HCT116 (cell line): ENCODE results near the gene RIMOC1. TPM values are rescaled to one million over a fixed set of nuclear protein-coding genes. Genes with fewer than 3 reads are reported as not detected.
A peak's percentile ranks its signal among the peaks of the same experiment; 100 is the strongest.

ENCODE experiments used
- ATAC-seq: fragments of 200-7000 bp; cut with Tn5 transposase; 2 replicates; pipeline ENCODE4 v1.9.1; 2020; ENCODE audit warnings: mild to moderate bottlenecking, moderate library complexity
- Bru-seq: library from RNA; stranded (reverse); fragments of 400-500 nt; gene quantifications from one replicate; lab custom pipeline; 2021; lab: Mats Ljungman, UMichigan
- BruChase-seq, 2 experiments: library from RNA; stranded (reverse); fragments of 400-500 nt; gene quantifications; one replicate each; lab custom pipeline; 2021; lab: Mats Ljungman, UMichigan
- BruUV-seq: library from RNA; stranded (reverse); fragments of 400-500 nt; replicated peaks from 2 replicates; lab custom pipeline; 2021; lab: Mats Ljungman, UMichigan
- CTCF ChIA-PET: fragments of 300-600 bp; sonication (Branson Sonifier 250); formaldehyde crosslinking; loops from one replicate; lab custom pipeline; 2021; ENCODE audit warnings: antibody characterized with exemption; lab: Charles Lee
- POLR2A ChIA-PET: fragments of 300-600, 350-600 bp; sonication (Branson Sonifier 250); formaldehyde crosslinking; loops from one replicate; lab custom pipeline; 2021; ENCODE audit warnings: antibody characterized with exemption; lab: Charles Lee
- RAD21 ChIA-PET, 2 experiments: fragments of 300-600 bp; sonication (Branson Sonifier 250); formaldehyde crosslinking; loops; one replicate each; lab custom pipeline; 2023; ENCODE audit warnings: low total read pairs in 2 of 2; ENCODE audit not compliant: uncharacterized antibody in 2 of 2, unreplicated experiment in 2 of 2, low non-redundant PET in 1 of 2; lab: Charles Lee
- DNase-seq: peaks from one replicate; pipeline ENCODE4 v3.0.0-alpha.2; 2010; ENCODE audit warnings: low read depth, low spot score
- H2AFZ ChIP-seq: fragments of 200-600 bp; shearing (Covaris generic), sonication (generic); 2 replicates; pipeline ENCODE4 v1.6.1; 2017; ENCODE audit warnings: low read depth, mixed run types, mixed read lengths, antibody characterized with exemption, low read length; ENCODE audit not compliant: poor library complexity, severe bottlenecking
- H3K27ac ChIP-seq: 2 replicates; pipeline ENCODE4 v1.5.1; 2012; ENCODE audit warnings: low read depth, low read length
- H3K27me3 ChIP-seq: fragments of 200-600 bp; sonication (generic); 2 replicates; pipeline ENCODE4 v1.6.1; 2016; ENCODE audit warnings: mixed run types, low read length, mixed read lengths; ENCODE audit not compliant: insufficient read depth
- H3K36me3 ChIP-seq, 2 experiments: fragments of 200-500 bp in 1 of 2; fragments of 200-600 bp in 1 of 2; sonication (Bioruptor generic) in 1 of 2; sonication (generic) in 1 of 2; 2 replicates each; pipeline versions ENCODE4 v1.5.1 to v1.6.1; 2014 to 2016; ENCODE audit warnings: low read length in 2 of 2, inconsistent platforms in 1 of 2, mixed read lengths in 1 of 2, mixed run types in 1 of 2; ENCODE audit not compliant: insufficient read depth in 2 of 2, control insufficient read depth in 1 of 2
- H3K4me1 ChIP-seq, 2 experiments: fragments of 200-600 bp in 1 of 2; sonication (generic) in 1 of 2; 2 replicates each; pipeline versions ENCODE4 v1.5.1 to v1.6.1; 2012 to 2017; ENCODE audit warnings: low read length in 2 of 2, inconsistent platforms in 1 of 2, mild to moderate bottlenecking in 1 of 2, mixed read lengths in 1 of 2, mixed run types in 1 of 2, moderate library complexity in 1 of 2; ENCODE audit not compliant: insufficient read depth in 2 of 2, control insufficient read depth in 1 of 2
- H3K4me2 ChIP-seq: fragments of 200-600 bp; sonication (generic); 2 replicates; pipeline ENCODE4 v1.6.1; 2017; ENCODE audit warnings: mixed run types, low read length, mixed read lengths
- H3K4me3 ChIP-seq, 2 experiments: fragments of 200-600 bp in 1 of 2; sonication (generic) in 1 of 2; replicated peaks in 1 of 2; 2 replicates each; pipeline ENCODE4 v1.5.1; 2011 to 2016; ENCODE audit warnings: low read length in 2 of 2, control low read depth in 1 of 2, low read depth in 1 of 2, mild to moderate bottlenecking in 1 of 2, mixed read lengths in 1 of 2, mixed run types in 1 of 2
- H3K79me2 ChIP-seq: fragments of 200-600 bp; sonication (generic); 2 replicates; pipeline ENCODE4 v1.6.1; 2017; ENCODE audit warnings: mild to moderate bottlenecking, mixed run types, low read length, moderate library complexity, mixed read lengths; ENCODE audit not compliant: insufficient read depth
- H3K9ac ChIP-seq: fragments of 200-600 bp; sonication (generic); 2 replicates; pipeline ENCODE4 v1.6.1; 2016; ENCODE audit warnings: low read length, mixed read lengths
- H3K9me2 ChIP-seq: fragments of 200-600 bp; sonication (generic), shearing (Covaris generic); 2 replicates; pipeline ENCODE4 v1.6.1; 2017; ENCODE audit warnings: mixed run types, mild to moderate bottlenecking, moderate library complexity; ENCODE audit not compliant: insufficient read depth
- H3K9me3 ChIP-seq, 2 experiments: fragments of 200-500 bp in 1 of 2; fragments of 200-600 bp in 1 of 2; sonication (Bioruptor generic) in 1 of 2; sonication (generic) in 1 of 2; 2 replicates each; pipeline ENCODE4 v1.6.1; 2014 to 2017; ENCODE audit warnings: low read length in 2 of 2, mixed read lengths in 2 of 2, inconsistent platforms in 1 of 2, low read depth in 1 of 2, mild to moderate bottlenecking in 1 of 2, mixed run types in 1 of 2, moderate library complexity in 1 of 2; ENCODE audit not compliant: control insufficient read depth in 1 of 2, insufficient read depth in 1 of 2
- H4K20me1 ChIP-seq: fragments of 200-600 bp; sonication (generic), shearing (Covaris generic); 2 replicates; pipeline ENCODE4 v1.6.1; 2017; ENCODE audit warnings: mixed run types, mild to moderate bottlenecking, moderate library complexity; ENCODE audit not compliant: insufficient read depth
- CBX3 ChIP-seq: IDR thresholded peaks from 2 replicates; pipeline ENCODE4 v1.6.1; 2012; ENCODE audit warnings: low read depth
- EGR1 ChIP-seq: IDR thresholded peaks from 2 replicates; pipeline ENCODE4 v1.6.1; 2012; ENCODE audit warnings: low read depth
- FOSL1 ChIP-seq: IDR thresholded peaks from 2 replicates; pipeline ENCODE4 v1.6.1; 2012; ENCODE audit warnings: low read depth
- POLR2A ChIP-seq: IDR thresholded peaks from 2 replicates; pipeline ENCODE4 v1.7.0; 2011; ENCODE audit warnings: borderline replicate concordance; ENCODE audit not compliant: insufficient read depth, insufficient read length; ENCODE audit errors: extremely low read depth
- RAD21 ChIP-seq: IDR thresholded peaks from 2 replicates; pipeline ENCODE4 v1.6.1; 2012; ENCODE audit warnings: low read depth, mild to moderate bottlenecking
- REST ChIP-seq: IDR thresholded peaks from 2 replicates; pipeline ENCODE4 v1.6.1; 2012; ENCODE audit warnings: low read depth
- SIN3A ChIP-seq: IDR thresholded peaks from 2 replicates; pipeline ENCODE4 v1.6.1; 2012; ENCODE audit warnings: low read depth
- SP1 ChIP-seq: IDR thresholded peaks from 2 replicates; pipeline ENCODE4 v1.6.1; 2012; ENCODE audit warnings: low read depth
- TCF7L2 ChIP-seq: IDR thresholded peaks from 2 replicates; pipeline ENCODE4 v1.7.0; 2011; ENCODE audit warnings: borderline replicate concordance, inconsistent platforms; ENCODE audit not compliant: insufficient read depth, insufficient read length; ENCODE audit errors: extremely low read depth
- ZFX ChIP-seq: fragments of 450-650 bp; IDR thresholded peaks from 2 replicates; pipeline ENCODE4 v1.6.1; 2017
- ZNF274 ChIP-seq: fragments of 200-500 bp; sonication (Bioruptor generic); IDR thresholded peaks from 2 replicates; pipeline ENCODE4 v1.6.1; 2014; ENCODE audit warnings: mild to moderate bottlenecking, low read depth, low read length, inconsistent platforms
- intact Hi-C: fragments of 100-400 bp; cut with micrococcal nuclease; formaldehyde crosslinking; loops from 2 replicates; pipeline ENCODE4 v1.10.0; 2022
- long read RNA-seq: library from polyadenylated mRNA; unstranded; transcript quantifications from one replicate; pipeline ENCODE4 v2.0.0, GENCODE V29; 2021; ENCODE audit not compliant: unreplicated experiment
- polyA plus RNA-seq: library from polyadenylated mRNA; unstranded; fragments of >200 nt; gene quantifications from 2 replicates; pipeline ENCODE4 v1.2.1, GENCODE V29; 2012; ENCODE audit warnings: missing spikeins
- total RNA-seq: library from RNA; stranded (reverse); gene quantifications from one replicate; pipeline ENCODE4 v1.2.1, GENCODE V29; 2021; ENCODE audit not compliant: unreplicated experiment
- TF ChIP-seq, protein P1 (sequence below): IDR thresholded peaks from 2 replicates; pipeline ENCODE4 v1.6.1; 2011; ENCODE audit warnings: mild to moderate bottlenecking, low read length, moderate library complexity; ENCODE audit not compliant: insufficient replicate concordance; ENCODE audit errors: extremely low read depth
- TF ChIP-seq, protein P2 (sequence below): IDR thresholded peaks from 2 replicates; pipeline ENCODE4 v1.6.1; 2012
- TF ChIP-seq, protein P3 (sequence below), 3 experiments: fragments of 200-600 bp in 1 of 3; sonication (generic) in 1 of 3; IDR thresholded peaks in 2 of 3; conservative IDR thresholded peaks in 1 of 3; 2 replicates each; pipeline ENCODE4 v1.5.1; 2012 to 2017; ENCODE audit warnings: low read depth in 2 of 3, low read length in 2 of 3, antibody characterized with exemption in 1 of 3, borderline replicate concordance in 1 of 3, control low read depth in 1 of 3, mild to moderate bottlenecking in 1 of 3, mixed read lengths in 1 of 3, mixed run types in 1 of 3, moderate library complexity in 1 of 3; ENCODE audit not compliant: insufficient read depth in 1 of 3

Gene RIMOC1, protein sequence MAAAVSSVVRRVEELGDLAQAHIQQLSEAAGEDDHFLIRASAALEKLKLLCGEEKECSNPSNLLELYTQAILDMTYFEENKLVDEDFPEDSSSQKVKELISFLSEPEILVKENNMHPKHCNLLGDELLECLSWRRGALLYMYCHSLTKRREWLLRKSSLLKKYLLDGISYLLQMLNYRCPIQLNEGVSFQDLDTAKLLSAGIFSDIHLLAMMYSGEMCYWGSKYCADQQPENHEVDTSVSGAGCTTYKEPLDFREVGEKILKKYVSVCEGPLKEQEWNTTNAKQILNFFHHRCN
- 28.2 TPM for total RNA-seq
- polyA plus RNA-seq, result 2.4 and 3.4 TPM in 2 replicates
- Bru-seq, nascent RNA, result percentile 88 among the genes with signal in this experiment
- BruChase-seq, experiment 1, labeled RNA remaining after a 6-hour chase, result percentile 92 among the genes with signal in this experiment
- BruChase-seq, experiment 2, labeled RNA remaining after a 2-hour chase, result percentile 96 among the genes with signal in this experiment
- long read RNA-seq, full-length matches to known transcripts, result 5 of 13 reads
- long read RNA-seq, partial matches to known transcripts, result 6 of 13 reads
- long read RNA-seq, other reads (novel, unspliced or antisense), result 2 of 13 reads

DNA sequence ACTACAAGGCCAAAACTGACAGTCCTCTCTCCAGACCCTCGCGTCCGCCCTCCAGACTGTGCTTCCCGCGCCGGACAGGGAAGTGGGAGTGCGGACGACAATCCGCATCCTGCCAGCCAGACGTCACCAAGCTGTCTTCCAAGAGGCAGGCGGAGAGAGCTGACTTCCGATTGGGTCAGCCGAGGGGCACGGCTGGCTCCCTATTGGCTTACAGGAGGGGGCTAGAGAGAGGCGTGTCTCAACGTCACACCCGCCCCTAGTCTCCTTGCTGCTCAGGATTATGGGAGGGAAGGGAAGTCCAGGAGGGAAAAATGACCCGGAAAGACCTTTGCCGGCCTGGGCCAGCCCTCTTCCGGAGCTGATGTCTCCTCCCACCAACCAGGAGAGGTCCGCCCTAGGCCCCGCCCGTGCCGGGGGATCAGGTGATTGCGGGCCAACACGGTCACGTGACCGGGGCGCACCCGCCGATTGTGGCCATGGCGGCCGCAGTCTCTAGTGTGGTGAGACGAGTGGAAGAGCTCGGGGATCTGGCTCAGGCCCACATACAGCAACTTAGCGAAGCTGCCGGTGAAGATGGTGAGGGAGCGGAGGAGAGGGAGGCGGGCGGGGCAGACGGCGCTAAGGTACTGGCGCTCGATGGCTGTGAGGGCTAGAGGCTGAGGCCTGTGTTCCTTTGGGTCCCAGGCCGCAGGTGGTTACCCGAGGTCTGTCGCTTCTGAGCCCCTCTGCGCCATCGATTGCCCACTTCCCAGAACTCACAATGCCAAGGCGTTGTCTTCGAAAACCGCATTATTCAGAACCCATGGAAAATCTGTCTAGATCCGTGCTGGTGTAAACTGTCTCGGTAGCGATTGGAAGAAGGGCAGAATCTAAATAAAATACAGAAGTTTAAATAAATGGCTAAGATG, at the start of gene RIMOC1:
RIMOC1 (plus strand) TSS at position 453 of the 908 bp plus-strand sequence; CDS start at position 477, 24 bp downstream.
- H3K9me2 ChIP-seq, result no peaks in the 10 kb centered on the region
- ATAC-seq, result peak; percentile 98
- peak within 1 kb of the TSS; percentile 10 for H2AFZ ChIP-seq
- no peaks in the 10 kb centered on the region for H3K27me3 ChIP-seq
- ChIA-PET POLR2A (interaction anchor here (1.1 to 1.6 kb wide), 4 partner anchors 13 to 23 kb away, joined by 3 to 7 read pairs (median 4); partner anchors contain the start of gene FBXO4), RAD21 (no interaction called here), CTCF (interaction anchor here (0.8 to 1.4 kb wide), 2 partner anchors 48 to 153 kb away, joined by 4 read pairs; no protein-coding TSS in a partner anchor)
- peaks cover 8 to 10% of the 10 kb centered on the region in 2 experiments; a peak in 2 of 4 replicates for H3K36me3 ChIP-seq
- H3K4me3 ChIP-seq, result peak within 1 kb of the TSS; percentile 74 to 89
- peak within 1 kb of the TSS; percentile 47 for H3K27ac ChIP-seq
- peaks cover 30% of the 10 kb centered on the region for H3K79me2 ChIP-seq
- TSS peak; percentile 56 for BruUV-seq
- H3K9me3 ChIP-seq, result no peaks in the 10 kb centered on the region
- H3K4me2 ChIP-seq, result peak within 1 kb of the TSS; percentile 81
- intact Hi-C loops, result loop anchor here (1.0 kb wide), 1 partner anchor 21 kb away; the partner anchor contains the start of gene FBXO4
- peak; percentile 97 for DNase-seq
- H3K4me1 ChIP-seq, result peaks cover 8 to 18% of the 10 kb centered on the region in 2 experiments; a peak in 3 of 4 replicates
- no peaks in the 10 kb centered on the region; the same call in 1 of the 2 replicates for H4K20me1 ChIP-seq
- H3K9ac ChIP-seq, result peak within 1 kb of the TSS; percentile 78
- TF ChIP-seq CBX3, result peak; percentile 77
- no peak for TF ChIP-seq FOSL1
- peak; percentile 93 for TF ChIP-seq SP1
- TF ChIP-seq, protein P1, sequence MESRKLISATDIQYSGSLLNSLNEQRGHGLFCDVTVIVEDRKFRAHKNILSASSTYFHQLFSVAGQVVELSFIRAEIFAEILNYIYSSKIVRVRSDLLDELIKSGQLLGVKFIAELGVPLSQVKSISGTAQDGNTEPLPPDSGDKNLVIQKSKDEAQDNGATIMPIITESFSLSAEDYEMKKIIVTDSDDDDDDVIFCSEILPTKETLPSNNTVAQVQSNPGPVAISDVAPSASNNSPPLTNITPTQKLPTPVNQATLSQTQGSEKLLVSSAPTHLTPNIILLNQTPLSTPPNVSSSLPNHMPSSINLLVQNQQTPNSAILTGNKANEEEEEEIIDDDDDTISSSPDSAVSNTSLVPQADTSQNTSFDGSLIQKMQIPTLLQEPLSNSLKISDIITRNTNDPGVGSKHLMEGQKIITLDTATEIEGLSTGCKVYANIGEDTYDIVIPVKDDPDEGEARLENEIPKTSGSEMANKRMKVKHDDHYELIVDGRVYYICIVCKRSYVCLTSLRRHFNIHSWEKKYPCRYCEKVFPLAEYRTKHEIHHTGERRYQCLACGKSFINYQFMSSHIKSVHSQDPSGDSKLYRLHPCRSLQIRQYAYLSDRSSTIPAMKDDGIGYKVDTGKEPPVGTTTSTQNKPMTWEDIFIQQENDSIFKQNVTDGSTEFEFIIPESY, result no peak
- no peak for TF ChIP-seq ZNF274
- no peak for TF ChIP-seq REST
- peak; percentile 97 for TF ChIP-seq ZFX
- no peak for TF ChIP-seq RAD21
- TF ChIP-seq EGR1, result no peak
- TF ChIP-seq TCF7L2, result no peak
- TF ChIP-seq, protein P2, sequence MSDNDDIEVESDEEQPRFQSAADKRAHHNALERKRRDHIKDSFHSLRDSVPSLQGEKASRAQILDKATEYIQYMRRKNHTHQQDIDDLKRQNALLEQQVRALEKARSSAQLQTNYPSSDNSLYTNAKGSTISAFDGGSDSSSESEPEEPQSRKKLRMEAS, result peak; percentile 88
- TF ChIP-seq POLR2A, result peak; percentile 58
- TF ChIP-seq, protein P3, sequence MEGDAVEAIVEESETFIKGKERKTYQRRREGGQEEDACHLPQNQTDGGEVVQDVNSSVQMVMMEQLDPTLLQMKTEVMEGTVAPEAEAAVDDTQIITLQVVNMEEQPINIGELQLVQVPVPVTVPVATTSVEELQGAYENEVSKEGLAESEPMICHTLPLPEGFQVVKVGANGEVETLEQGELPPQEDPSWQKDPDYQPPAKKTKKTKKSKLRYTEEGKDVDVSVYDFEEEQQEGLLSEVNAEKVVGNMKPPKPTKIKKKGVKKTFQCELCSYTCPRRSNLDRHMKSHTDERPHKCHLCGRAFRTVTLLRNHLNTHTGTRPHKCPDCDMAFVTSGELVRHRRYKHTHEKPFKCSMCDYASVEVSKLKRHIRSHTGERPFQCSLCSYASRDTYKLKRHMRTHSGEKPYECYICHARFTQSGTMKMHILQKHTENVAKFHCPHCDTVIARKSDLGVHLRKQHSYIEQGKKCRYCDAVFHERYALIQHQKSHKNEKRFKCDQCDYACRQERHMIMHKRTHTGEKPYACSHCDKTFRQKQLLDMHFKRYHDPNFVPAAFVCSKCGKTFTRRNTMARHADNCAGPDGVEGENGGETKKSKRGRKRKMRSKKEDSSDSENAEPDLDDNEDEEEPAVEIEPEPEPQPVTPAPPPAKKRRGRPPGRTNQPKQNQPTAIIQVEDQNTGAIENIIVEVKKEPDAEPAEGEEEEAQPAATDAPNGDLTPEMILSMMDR (IDR thresholded peaks at IDR 0.05 in 2 of 3, conservative IDR thresholded peaks at IDR 0.05 in 1 of 3; ENCODE audit: borderline replicate concordance in 1 of 3, insufficient read depth in 1 of 3, low read depth in 2 of 3, low read length in 2 of 3), result no peak
- peak; percentile 93; the same call in 1 of the 2 replicates for TF ChIP-seq SIN3A
